Astrocyte (in vitro differentiated cells and primary cell): ENCODE measurements around the gene PLLP. TPM values are rescaled to one million over a fixed set of nuclear protein-coding genes. Genes with fewer than 3 reads are reported as not detected.

Experiments used
- DNase-seq: peaks from one replicate; pipeline ENCODE4 v3.0.0-alpha.2; 2010; ENCODE audit warnings: low read depth
- FAIRE-seq: peaks from 2 replicates; lab custom pipeline; 2011; peaks lifted over from hg19 to GRCh38; lab: Jason Lieb, UNC
- H2AFZ ChIP-seq: 2 replicates; pipeline ENCODE4 v1.6.0; 2012; ENCODE audit warnings: low read depth, low read length, inconsistent platforms
- H3K27ac ChIP-seq: 2 replicates; pipeline ENCODE4 v1.5.1; 2011; ENCODE audit warnings: low read depth, low read length, inconsistent platforms
- H3K27me3 ChIP-seq: 2 replicates; pipeline ENCODE4 v1.6.0; 2011; ENCODE audit warnings: low read length, inconsistent platforms; ENCODE audit not compliant: insufficient read depth
- H3K36me3 ChIP-seq: 2 replicates; pipeline ENCODE4 v1.5.1; 2011; ENCODE audit warnings: low read length, inconsistent platforms; ENCODE audit not compliant: insufficient read depth
- H3K4me1 ChIP-seq: 2 replicates; pipeline ENCODE4 v1.5.1; 2011; ENCODE audit warnings: low read length, inconsistent platforms; ENCODE audit not compliant: insufficient read depth
- H3K4me2 ChIP-seq: 2 replicates; pipeline ENCODE4 v1.6.0; 2012; ENCODE audit warnings: low read length, inconsistent platforms
- H3K4me3 ChIP-seq: 2 replicates; pipeline ENCODE4 v1.5.1; 2011; ENCODE audit warnings: low read depth, mild to moderate bottlenecking, low read length, inconsistent platforms; ENCODE audit not compliant: insufficient read depth
- H3K79me2 ChIP-seq: 2 replicates; pipeline ENCODE4 v1.6.0; 2012; ENCODE audit warnings: mild to moderate bottlenecking, low read length, inconsistent platforms; ENCODE audit not compliant: insufficient read depth
- H3K9ac ChIP-seq: 2 replicates; pipeline ENCODE4 v1.6.0; 2012; ENCODE audit warnings: mild to moderate bottlenecking, low read length, inconsistent platforms
- H3K9me3 ChIP-seq: 2 replicates; pipeline ENCODE4 v1.5.1; 2012; ENCODE audit warnings: low read depth, mild to moderate bottlenecking, low read length, inconsistent platforms; ENCODE audit not compliant: insufficient read depth
- H4K20me1 ChIP-seq: 2 replicates; pipeline ENCODE4 v1.6.0; 2012; ENCODE audit warnings: low read length, inconsistent platforms; ENCODE audit not compliant: insufficient read depth
- H3K27ac Mint-ChIP-seq: one replicate; pipeline ENCODE4 v1.8.0; 2021; ENCODE audit warnings: mild to moderate bottlenecking, mixed read lengths; ENCODE audit not compliant: unreplicated experiment
- H3K27me3 Mint-ChIP-seq: one replicate; pipeline ENCODE4 v1.8.0; 2021; ENCODE audit warnings: low read depth, mixed read lengths; ENCODE audit not compliant: unreplicated experiment
- H3K36me3 Mint-ChIP-seq: one replicate; pipeline ENCODE4 v1.8.0; 2021; ENCODE audit warnings: low read depth, mixed read lengths; ENCODE audit not compliant: unreplicated experiment
- H3K4me1 Mint-ChIP-seq: one replicate; pipeline ENCODE4 v1.8.0; 2021; ENCODE audit warnings: low read depth, mixed read lengths; ENCODE audit not compliant: unreplicated experiment
- H3K4me3 Mint-ChIP-seq: one replicate; pipeline ENCODE4 v1.8.0; 2021; ENCODE audit warnings: mild to moderate bottlenecking, moderate library complexity, mixed read lengths; ENCODE audit not compliant: unreplicated experiment
- H3K9me3 Mint-ChIP-seq: one replicate; pipeline ENCODE4 v1.8.0; 2021; ENCODE audit warnings: mild to moderate bottlenecking, mixed read lengths; ENCODE audit not compliant: unreplicated experiment
- CTCF ChIP-seq: IDR thresholded peaks from 2 replicates; pipeline ENCODE4 v1.5.1; 2011; ENCODE audit warnings: low read depth, mild to moderate bottlenecking, inconsistent platforms, low read length, moderate library complexity; ENCODE audit not compliant: insufficient read depth
- EZH2 ChIP-seq: IDR thresholded peaks from 2 replicates; pipeline ENCODE4 v1.6.1; 2012; ENCODE audit warnings: mild to moderate bottlenecking, low read length, inconsistent platforms; ENCODE audit not compliant: insufficient read depth
- total RNA-seq: library from RNA; stranded (reverse); gene quantifications from 2 replicates; pipeline ENCODE4 v1.2.1, GENCODE V29; 2021

The PLLP gene
- total RNA-seq, 1 donor from 2014 or later, result 0.93 TPM

GRCh38 chr16:57304169-57305061, 19.9 kb upstream of the PLLP start:
- no peak for TF ChIP-seq CTCF
- no peak for TF ChIP-seq EZH2
- no peak overlapping the region for H3K4me2 ChIP-seq

GRCh38 chr16:57303910-57304168, 19.4 kb upstream of the PLLP start:
- no peak overlapping the region for H3K4me3 Mint-ChIP-seq
- H3K27ac ChIP-seq, result no peak overlapping the region

More at GRCh38 chr16:57304169-57305061, 19.9 kb upstream of the PLLP start:
- H4K20me1 ChIP-seq, result no peaks in the 10 kb centered on the region
- no peak overlapping the region for H3K4me3 Mint-ChIP-seq
- peaks cover 6% of the 10 kb centered on the region for H3K4me1 ChIP-seq
- no peaks in the 10 kb centered on the region for H3K9me3 Mint-ChIP-seq
- H3K27me3 Mint-ChIP-seq, result no peaks in the 10 kb centered on the region
- no peak overlapping the region for H3K4me3 ChIP-seq
- H3K27me3 ChIP-seq, result peaks cover 9% of the 10 kb centered on the region
- peak overlapping the region; percentile 92 for H3K27ac Mint-ChIP-seq
- peaks cover 1% of the 10 kb centered on the region for H3K36me3 Mint-ChIP-seq
- H3K9me3 ChIP-seq, result no peaks in the 10 kb centered on the region
- FAIRE-seq (no peak), DNase-seq (peak; percentile 65)
- H2AFZ ChIP-seq, result no peak overlapping the region
- no peaks in the 10 kb centered on the region for H3K36me3 ChIP-seq
- H3K9ac ChIP-seq, result no peak overlapping the region
- peaks cover 5% of the 10 kb centered on the region for H3K4me1 Mint-ChIP-seq
- no peaks in the 10 kb centered on the region for H3K79me2 ChIP-seq
- no peak overlapping the region for H3K27ac ChIP-seq

More at GRCh38 chr16:57303910-57304168, 19.4 kb upstream of the PLLP start:
- TF ChIP-seq CTCF, result no peak
- no peak for TF ChIP-seq EZH2
- Mint-ChIP-seq H3K9me3 (no peaks in the 10 kb centered on the region), H3K36me3 (peaks cover 1% of the 10 kb centered on the region), H3K4me1 (peaks cover 5% of the 10 kb centered on the region), H3K27ac (peak overlapping the region; percentile 92), H3K27me3 (no peaks in the 10 kb centered on the region)
- no peak for FAIRE-seq
- H4K20me1 ChIP-seq, result no peaks in the 10 kb centered on the region
- peaks cover 10% of the 10 kb centered on the region for H3K4me1 ChIP-seq
- no peaks in the 10 kb centered on the region for H3K79me2 ChIP-seq
- no peaks in the 10 kb centered on the region for H3K36me3 ChIP-seq
- DNase-seq, result no peak
- no peak overlapping the region for H3K9ac ChIP-seq
- no peak overlapping the region for H3K4me3 ChIP-seq
- no peak overlapping the region for H3K4me2 ChIP-seq
- no peak overlapping the region for H2AFZ ChIP-seq
- no peaks in the 10 kb centered on the region for H3K9me3 ChIP-seq
- peaks cover 9% of the 10 kb centered on the region for H3K27me3 ChIP-seq
